HG02885 (cell line): ENCODE data around the gene ERN1.
A peak's percentile ranks its signal among the peaks of the same experiment; 100 is the strongest.

Source experiments
- ATAC-seq: cut with Tn5 transposase; IDR thresholded peaks from one replicate; pipeline ENCODE4 v1.9.1; 2021; ENCODE audit warnings: mild to moderate bottlenecking; ENCODE audit not compliant: unreplicated experiment, poor library complexity

ERN1 gene

GRCh38 chr17:64039106-64039400, 90.9 kb downstream of the ERN1 start:
- ATAC-seq: no peak

- no peak for ATAC-seq
These were observed 91.4 kb downstream of the ERN1 start for GRCh38 chr17:64038331-64039105.

GRCh38 chr17:64037802-64038201, 92.1 kb downstream of the ERN1 start:
- ATAC-seq: no peak

GRCh38 chr17:64037180-64037579, 92.8 kb downstream of the ERN1 start:
- no peak for ATAC-seq

GRCh38 chr17:64036198-64036922, 93.6 kb downstream of the ERN1 start:
- ATAC-seq: no peak

- ATAC-seq: no peak
These were observed 97.9 kb downstream of the ERN1 start for GRCh38 chr17:64032081-64032480.

GRCh38 chr17:64028874-64029464, 101.0 kb downstream of the ERN1 start:
- ATAC-seq: no peak

GRCh38 chr17:64025732-64026294, 104.1 kb downstream of the ERN1 start:
- ATAC-seq: peak; percentile 62

GRCh38 chr17:64024781-64025731, 104.9 kb downstream of the ERN1 start:
- no peak for ATAC-seq

GRCh38 chr17:64024215-64024654, 105.7 kb downstream of the ERN1 start:
- no peak for ATAC-seq

GRCh38 chr17:64022611-64023063, 107.3 kb downstream of the ERN1 start:
- no peak for ATAC-seq

GRCh38 chr17:64020056-64020766, 109.7 kb downstream of the ERN1 start, which contains the start of gene ICAM2:
ICAM2 (minus strand) TSS chr17:64020633; CDS start chr17:64006691, 13,942 bp downstream.
- peak; percentile 69 for ATAC-seq

- peak; percentile 3 for ATAC-seq
These were observed 110.4 kb downstream of the ERN1 start for GRCh38 chr17:64019551-64019961.

- no peak for ATAC-seq
These were observed 112.5 kb downstream of the ERN1 start for GRCh38 chr17:64017381-64017980.

GRCh38 chr17:64016974-64017373, 113.0 kb downstream of the ERN1 start:
- no peak for ATAC-seq

- ATAC-seq: no peak
These were observed 113.6 kb downstream of the ERN1 start for GRCh38 chr17:64016231-64016784.

GRCh38 chr17:64015447-64015846, 114.5 kb downstream of the ERN1 start:
- no peak for ATAC-seq

- ATAC-seq: no peak
These were observed 120.2 kb downstream of the ERN1 start for GRCh38 chr17:64009571-64010402.
